Esophagus muscularis mucosa (tissue), 4 donors: Measurements from ENCODE around the gene PSMB8. TPM values are rescaled to one million over a fixed set of nuclear protein-coding genes. Genes with fewer than 3 reads are reported as not detected.
"Not testable (repeated sequence)": the region's sequence is repeated elsewhere in the genome, so short reads cannot be mapped to it uniquely, and the experiment has no call there.

ENCODE experiments used
- DNase-seq: peaks from one replicate; pipeline ENCODE4 v3.0.0-alpha.2; 2017; ENCODE audit errors: extremely low spot score
- H3K27ac ChIP-seq, 4 donors: fragments of 200-600 bp; sonication (generic); replicated peaks in 1 of 4; 1 replicate in 3 of 4; 2 replicates in 1 of 4; pipeline ENCODE4 v1.5.1; 2016 to 2019; ENCODE audit warnings: mild to moderate bottlenecking in 1 of 4
- H3K27me3 ChIP-seq, 4 donors: fragments of 200-600 bp; sonication (generic); one replicate each; pipeline versions ENCODE4 v1.5.1 to v1.6.0; 2016 to 2019
- H3K36me3 ChIP-seq, 4 donors: fragments of 200-600 bp; sonication (generic); one replicate each; pipeline ENCODE4 v1.5.1; 2016 to 2019
- H3K4me1 ChIP-seq, 4 donors: fragments of 200-600 bp; sonication (generic); one replicate each; pipeline ENCODE4 v1.5.1; 2016 to 2019
- H3K4me3 ChIP-seq, 4 donors: fragments of 200-600 bp; sonication (generic); 1 replicate in 2 of 4; 2 replicates in 2 of 4; pipeline ENCODE4 v1.5.1; 2016 to 2019; ENCODE audit warnings: mild to moderate bottlenecking in 4 of 4, moderate library complexity in 1 of 4
- H3K9me3 ChIP-seq, 4 donors: fragments of 200-600 bp; sonication (generic); 1 replicate in 3 of 4; 2 replicates in 1 of 4; pipeline ENCODE4 v1.5.1; 2016 to 2019
- CTCF ChIP-seq, 3 experiments: fragments of 200-600 bp in 2 of 3; fragments of 450-650 bp in 1 of 3; sonication (generic) in 2 of 3; IDR thresholded peaks; one replicate each; pipeline ENCODE4 v1.5.1; 2017 to 2019; ENCODE audit warnings: antibody characterized with exemption in 3 of 3, mild to moderate bottlenecking in 2 of 3, moderate library complexity in 1 of 3
- EP300 ChIP-seq: sonication (generic); formaldehyde crosslinking; IDR thresholded peaks from one replicate; pipeline ENCODE4 v1.6.1; 2017; ENCODE audit warnings: antibody characterized with exemption
- POLR2A ChIP-seq: fragments of 450-650 bp; IDR thresholded peaks from one replicate; pipeline ENCODE4 v1.6.1; 2017; ENCODE audit warnings: antibody characterized with exemption, moderate library complexity, mild to moderate bottlenecking, low read depth
- POLR2AphosphoS5 ChIP-seq, 2 donors: sonication (generic); formaldehyde crosslinking; IDR thresholded peaks; one replicate each; pipeline ENCODE4 v1.6.1; 2017; ENCODE audit warnings: antibody characterized with exemption in 2 of 2
- WGBS: methylation state at CpG from one replicate; pipeline ENCODE4 v1.1.5; 2018; 5-methylcytosine and 5-hydroxymethylcytosine counted together
- intact Hi-C: fragments of 100-400 bp; cut with DNase I; formaldehyde crosslinking; loops from one replicate; pipeline ENCODE4 v1.15.1; 2023
- total RNA-seq, 4 donors: library from RNA; depleted of rRNA; stranded (reverse); fragments of >200 nt; gene quantifications; one replicate each; pipeline versions ENCODE4 v1.1.0 to v1.2.1, GENCODE V29; 2016

Gene PSMB8
- total RNA-seq, 4 donors from 2014 or later, result 25.7 to 38.4 (median 32.4) TPM

- Histone ChIP-seq H3K27me3 (peaks cover 0 to 25% (median 0%) of the 10 kb centered on the region in 4 donors), H3K36me3 (no peaks in the 10 kb centered on the region), H3K9me3 (no peaks in the 10 kb centered on the region), H3K27ac (no peak overlapping the region), H3K4me3 (no peak overlapping the region), H3K4me1 (no peaks in the 10 kb centered on the region)
- TF ChIP-seq POLR2AphosphoS5 (IDR thresholded peaks at IDR 0.05) (no peak), EP300 (no peak), CTCF (IDR thresholded peaks at IDR 0.05) (no peak), POLR2A (no peak)
- 51% methylated on average over 1 of the region's 1 CpG for WGBS
- DNase-seq, result no peak
- intact Hi-C loops, result no loop called here
Observed at GRCh38 chr6:32809171-32809570, 34.7 kb downstream of the PSMB8 start.

- DNase-seq, result no peak
- Histone ChIP-seq H3K27me3 (peaks cover 0 to 24% (median 0%) of the 10 kb centered on the region in 4 donors), H3K9me3 (no peaks in the 10 kb centered on the region), H3K27ac (no peak overlapping the region), H3K36me3 (no peaks in the 10 kb centered on the region), H3K4me3 (no peak overlapping the region), H3K4me1 (no peaks in the 10 kb centered on the region)
- WGBS, result 80% methylated on average over 3 of the region's 5 CpGs
- intact Hi-C loops, result no loop called here
- TF ChIP-seq CTCF (IDR thresholded peaks at IDR 0.05) (no peak), EP300 (no peak), POLR2AphosphoS5 (IDR thresholded peaks at IDR 0.05) (no peak), POLR2A (no peak)
Observed at GRCh38 chr6:32807020-32807580, 36.7 kb downstream of the PSMB8 start.

GRCh38 chr6:32805404-32805803 is 38.4 kb downstream of the PSMB8 start:
- H3K36me3 ChIP-seq, result not testable (repeated sequence)

GRCh38 chr6:32803416-32803815 is 40.4 kb downstream of the PSMB8 start:
- peaks cover 0 to 45% (median 0%) of the 10 kb centered on the region in 4 donors for H3K27me3 ChIP-seq
- H3K36me3 ChIP-seq, result no peaks in the 10 kb centered on the region
- intact Hi-C loops, result no loop called here
- no peak for DNase-seq
- TF ChIP-seq POLR2AphosphoS5 (IDR thresholded peaks at IDR 0.05) (no peak), POLR2A (no peak), CTCF (IDR thresholded peaks at IDR 0.05) (no peak), EP300 (no peak)
- H3K27ac ChIP-seq, result no peak overlapping the region
- 55% methylated on average over 2 of the region's 2 CpGs for WGBS
- no peaks in the 10 kb centered on the region for H3K4me1 ChIP-seq
- no peak overlapping the region for H3K4me3 ChIP-seq
- H3K9me3 ChIP-seq, result peaks cover 0 to 7% (median 2%) of the 10 kb centered on the region in 4 donors

More at GRCh38 chr6:32805404-32805803, 38.4 kb downstream of the PSMB8 start:
- intact Hi-C loops, H3K9me3 ChIP-seq, H3K27ac ChIP-seq, H3K4me1 ChIP-seq, DNase-seq, H3K4me3 ChIP-seq: not testable (repeated sequence)
- H3K27me3 ChIP-seq, result peaks cover 0 to 32% (median 0%) of the 10 kb centered on the region in 4 donors

DNA sequence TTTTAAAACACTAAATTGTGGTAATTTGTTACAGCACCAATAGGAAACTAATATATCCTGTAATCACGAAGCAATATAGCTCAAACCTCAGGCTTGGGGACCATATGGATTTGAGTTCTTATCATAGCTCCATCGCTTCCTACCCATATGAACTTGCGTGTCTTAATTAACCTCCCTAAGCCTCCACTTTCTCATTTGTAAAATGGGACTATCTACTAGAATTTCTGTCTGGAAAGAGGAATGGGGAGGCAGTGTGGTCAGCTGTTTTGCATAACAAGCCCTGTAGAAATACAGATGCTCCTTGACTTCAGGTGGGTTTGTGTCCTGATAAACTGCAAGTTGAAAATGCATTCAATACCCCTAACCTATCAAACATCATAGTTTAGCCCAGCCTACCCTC is 44.1 kb downstream of the PSMB8 start:
- Histone ChIP-seq H3K27ac (no peak overlapping the region), H3K9me3 (peaks cover 0 to 7% (median 2%) of the 10 kb centered on the region in 4 donors), H3K4me1 (peaks cover 0 to 11% (median 9%) of the 10 kb centered on the region in 4 donors), H3K27me3 (peaks cover 0 to 66% (median 7%) of the 10 kb centered on the region in 4 donors), H3K36me3 (no peaks in the 10 kb centered on the region), H3K4me3 (no peak overlapping the region)
- DNase-seq, result no peak
- WGBS, result 94% methylated on average over 3 of the region's 3 CpGs
- TF ChIP-seq POLR2A, result no peak
- TF ChIP-seq CTCF (IDR thresholded peaks at IDR 0.05), result no peak
- no peak for TF ChIP-seq EP300
- TF ChIP-seq POLR2AphosphoS5 (IDR thresholded peaks at IDR 0.05), result no peak
- intact Hi-C loops, result loop anchor here (10.0 kb wide), 1 partner anchor 95 kb away; no protein-coding TSS in a partner anchor
